IMR-90 (cell line): ENCODE results near the gene ADGRA3. TPM values are rescaled to one million over a fixed set of nuclear protein-coding genes. Genes with fewer than 3 reads are reported as not detected.

Experiments used
- ATAC-seq: fragments of 200-7000 bp; cut with Tn5 transposase; 2 replicates; pipeline ENCODE4 v1.9.1; 2020; ENCODE audit warnings: low read depth, mild to moderate bottlenecking, moderate library complexity
- BruUV-seq: library from RNA; stranded (reverse); fragments of 400-500 nt; replicated peaks from 2 replicates; lab custom pipeline; 2021; lab: Mats Ljungman, UMichigan
- CTCF ChIA-PET: fragments of 300-600 bp; formaldehyde crosslinking; extraction: SDS; loops from one replicate; lab custom pipeline; 2021; ENCODE audit warnings: antibody characterized with exemption; lab: Yijun Ruan, JAX
- POLR2A ChIA-PET: fragments of 300-600 bp; sonication (Branson Sonifier 250); formaldehyde crosslinking; loops from one replicate; lab custom pipeline; 2022; ENCODE audit warnings: antibody characterized with exemption; ENCODE audit not compliant: unreplicated experiment; lab: Charles Lee
- DNase-seq: peaks from one replicate; pipeline ENCODE4 v3.0.0; 2013
- H2AFZ ChIP-seq: replicated peaks from 2 replicates; pipeline ENCODE3; 2013; ENCODE audit warnings: low read length, mild to moderate bottlenecking; ENCODE audit not compliant: poor library complexity
- H2AK5ac ChIP-seq: 2 replicates; pipeline ENCODE4 v1.6.1; 2013; ENCODE audit warnings: low read depth, low read length, inconsistent platforms
- H2AK9ac ChIP-seq: replicated peaks from 2 replicates; pipeline ENCODE3; 2013; ENCODE audit warnings: mild to moderate bottlenecking, low read depth, low read length, moderate library complexity; ENCODE audit not compliant: poor library complexity
- H2BK120ac ChIP-seq: 2 replicates; pipeline ENCODE4 v1.6.1; 2013; ENCODE audit warnings: low read depth, low read length, inconsistent platforms
- H2BK15ac ChIP-seq: 3 replicates; pipeline ENCODE4 v1.6.1; 2013; ENCODE audit warnings: low read depth, low read length, inconsistent platforms
- H2BK20ac ChIP-seq: 2 replicates; pipeline ENCODE4 v1.6.1; 2013; ENCODE audit warnings: low read depth, mild to moderate bottlenecking, inconsistent platforms, low read length, moderate library complexity
- H2BK5ac ChIP-seq: 2 replicates; pipeline ENCODE4 v1.6.1; 2013; ENCODE audit warnings: mild to moderate bottlenecking, low read depth, low read length, inconsistent platforms; ENCODE audit not compliant: poor library complexity, severe bottlenecking
- H3K14ac ChIP-seq: replicated peaks from 2 replicates; pipeline ENCODE4 v1.6.1; 2013; ENCODE audit warnings: low read depth, low read length, inconsistent platforms
- H3K18ac ChIP-seq: 2 replicates; pipeline ENCODE4 v1.6.1; 2013; ENCODE audit warnings: low read depth, low read length, control low read depth
- H3K23ac ChIP-seq: 2 replicates; pipeline ENCODE4 v1.6.1; 2013; ENCODE audit warnings: low read depth, low read length, inconsistent platforms
- H3K27ac ChIP-seq: 2 replicates; pipeline ENCODE4 v1.5.1; 2013; ENCODE audit warnings: mild to moderate bottlenecking, control low read depth, low read length; ENCODE audit not compliant: insufficient read depth
- H3K27me3 ChIP-seq: 2 replicates; pipeline ENCODE4 v1.6.1; 2013; ENCODE audit warnings: low read length; ENCODE audit not compliant: control insufficient read depth, insufficient read depth
- H3K36me3 ChIP-seq: 2 replicates; pipeline ENCODE4 v1.6.1; 2013; ENCODE audit warnings: low read length, mixed read lengths; ENCODE audit not compliant: control insufficient read depth, insufficient read depth
- H3K4ac ChIP-seq: 2 replicates; pipeline ENCODE4 v1.6.1; 2013; ENCODE audit warnings: low read depth, low read length, inconsistent platforms
- H3K4me1 ChIP-seq: 2 replicates; pipeline ENCODE4 v1.6.1; 2013; ENCODE audit warnings: low read length, mixed read lengths; ENCODE audit not compliant: control insufficient read depth, insufficient read depth
- H3K4me2 ChIP-seq: 2 replicates; pipeline ENCODE4 v1.6.1; 2013; ENCODE audit warnings: low read depth, mild to moderate bottlenecking, control low read depth, low read length, moderate library complexity
- H3K4me3 ChIP-seq: 2 replicates; pipeline ENCODE4 v1.5.1; 2013; ENCODE audit warnings: low read depth, mild to moderate bottlenecking, control low read depth, low read length, moderate library complexity; ENCODE audit not compliant: insufficient read depth
- H3K56ac ChIP-seq: 2 replicates; pipeline ENCODE4 v1.6.1; 2013; ENCODE audit warnings: low read length, inconsistent platforms; ENCODE audit not compliant: insufficient read depth; ENCODE audit errors: extremely low read depth
- H3K79me1 ChIP-seq, 2 experiments: 2 replicates each; pipeline ENCODE4 v1.6.1; 2013; ENCODE audit warnings: low read length in 2 of 2, inconsistent platforms in 1 of 2, low read depth in 1 of 2
- H3K9ac ChIP-seq: 2 replicates; pipeline ENCODE4 v1.6.1; 2013; ENCODE audit warnings: low read depth, low read length, control low read depth
- H3K9me1 ChIP-seq: 2 replicates; pipeline ENCODE4 v1.6.1; 2013; ENCODE audit warnings: low read length, inconsistent platforms; ENCODE audit not compliant: insufficient read depth
- H3K9me3 ChIP-seq: 2 replicates; pipeline ENCODE4 v1.6.1; 2013; ENCODE audit warnings: low read length; ENCODE audit not compliant: control insufficient read depth, insufficient read depth
- H4K20me1 ChIP-seq: 2 replicates; pipeline ENCODE4 v1.6.1; 2013; ENCODE audit warnings: low read length, inconsistent platforms; ENCODE audit not compliant: insufficient read depth
- H4K5ac ChIP-seq: 2 replicates; pipeline ENCODE4 v1.6.1; 2013; ENCODE audit warnings: mild to moderate bottlenecking, low read depth, low read length, control low read depth
- H4K8ac ChIP-seq, 2 experiments: 2 replicates each; pipeline ENCODE4 v1.6.1; 2013; ENCODE audit warnings: low read depth in 2 of 2, low read length in 2 of 2, control low read depth in 1 of 2, inconsistent platforms in 1 of 2
- H4K91ac ChIP-seq: 2 replicates; pipeline ENCODE4 v1.6.1; 2013; ENCODE audit warnings: low read depth, low read length, inconsistent platforms; ENCODE audit not compliant: insufficient read depth
- BHLHE40 ChIP-seq: fragments of 150-350 bp; IDR thresholded peaks from 2 replicates; pipeline ENCODE4 v1.6.1; 2016; ENCODE audit warnings: mild to moderate bottlenecking, low read depth, low read length
- CEBPB ChIP-seq: IDR thresholded peaks from 2 replicates; pipeline ENCODE4 v1.6.1; 2012; ENCODE audit warnings: low read depth, low read length, improper control_type of control experiment
- CHD1 ChIP-seq: IDR thresholded peaks from 2 replicates; pipeline ENCODE4 v1.6.1; 2012; ENCODE audit warnings: low read depth, low read length, improper control_type of control experiment
- FOS ChIP-seq: fragments of 150-350 bp; IDR thresholded peaks from 2 replicates; pipeline ENCODE4 v1.6.1; 2016; ENCODE audit warnings: low read depth, low read length
- MAFK ChIP-seq: IDR thresholded peaks from 2 replicates; pipeline ENCODE4 v1.6.1; 2012; ENCODE audit warnings: low read depth, low read length, improper control_type of control experiment
- MAZ ChIP-seq: IDR thresholded peaks from 2 replicates; pipeline ENCODE4 v1.6.1; 2012; ENCODE audit warnings: low read depth, mild to moderate bottlenecking, low read length, improper control_type of control experiment, moderate library complexity, borderline replicate concordance
- MXI1 ChIP-seq: IDR thresholded peaks from 2 replicates; pipeline ENCODE4 v1.6.1; 2012; ENCODE audit warnings: low read depth, mild to moderate bottlenecking, low read length, moderate library complexity, borderline replicate concordance
- NFE2L2 ChIP-seq: fragments of 150-350 bp; IDR thresholded peaks from 2 replicates; pipeline ENCODE4 v1.6.1; 2016; ENCODE audit warnings: low read depth, mild to moderate bottlenecking, low read length
- RAD21 ChIP-seq: IDR thresholded peaks from 2 replicates; pipeline ENCODE4 v1.6.1; 2012; ENCODE audit warnings: low read length, improper control_type of control experiment
- RCOR1 ChIP-seq: IDR thresholded peaks from 2 replicates; pipeline ENCODE4 v1.6.1; 2012; ENCODE audit warnings: mild to moderate bottlenecking, low read length, improper control_type of control experiment; ENCODE audit not compliant: insufficient replicate concordance
- RFX5 ChIP-seq: IDR thresholded peaks from 2 replicates; pipeline ENCODE4 v1.8.0; 2012; ENCODE audit warnings: low read depth, mild to moderate bottlenecking, low read length, moderate library complexity
- SMC3 ChIP-seq: fragments of 150-350 bp; IDR thresholded peaks from 2 replicates; pipeline ENCODE4 v1.6.1; 2016; ENCODE audit warnings: low read depth, mild to moderate bottlenecking, antibody characterized with exemption, low read length, moderate library complexity
- WGBS, 2 experiments: methylation state at CpG; one replicate each; pipeline versions ENCODE4 v1.1.5 to v1.1.7; 2013; ENCODE audit warnings: missing lambda C conversion rate in 2 of 2; ENCODE audit not compliant: insufficient read length in 1 of 2; ENCODE audit errors: extremely low coverage in 2 of 2; 5-methylcytosine and 5-hydroxymethylcytosine counted together
- dilution Hi-C: fragments of 300-500 bp; cut with HindIII; formaldehyde crosslinking; loops from one replicate; pipeline ENCODE4 v1.14.3; 2018; ENCODE audit warnings: low sequenced_read_pairs; ENCODE audit not compliant: unreplicated experiment
- in situ Hi-C: fragments of 300-500 bp; cut with MboI; formaldehyde crosslinking; loops from 3 replicates; pipeline ENCODE4 v1.14.3; 2019; ENCODE audit warnings: low sequenced_read_pairs, inconsistent platforms, mixed read lengths
- intact Hi-C: fragments of 100-400 bp; cut with micrococcal nuclease; formaldehyde crosslinking; loops from 2 replicates; pipeline ENCODE4 v1.10.0; 2022
- polyA plus RNA-seq, 3 experiments: library from polyadenylated mRNA; depleted of rRNA; stranded (reverse); fragments of >200 nt; gene quantifications; 2 replicates each; pipeline ENCODE4 v1.2.3, GENCODE V29; 2012; ENCODE audit warnings: low replicate concordance in 1 of 3
- total RNA-seq: library from RNA; depleted of rRNA; stranded (reverse); fragments of >200 nt; gene quantifications from 2 replicates; pipeline ENCODE4 v1.2.3, GENCODE V29; 2012
- TF ChIP-seq, protein P1 (sequence below): conservative IDR thresholded peaks from 2 replicates; pipeline ENCODE4 v1.5.1; 2012; ENCODE audit warnings: mild to moderate bottlenecking, low read depth, low read length, improper control_type of control experiment
- TF ChIP-seq, protein P2 (sequence below): fragments of 150-350 bp; IDR thresholded peaks from 2 replicates; pipeline ENCODE4 v1.6.1; 2016; ENCODE audit warnings: low read depth, mild to moderate bottlenecking, low read length, moderate library complexity, borderline replicate concordance

The ADGRA3 gene
- total and polyA plus RNA-seq, 2 of the 4 experiments (the other 2 are of a cell fraction) = 20.1 to 28.0 TPM

- no peak overlapping the region for H4K91ac ChIP-seq
- H2BK15ac ChIP-seq = no peak overlapping the region
- no peak overlapping the region for H2AK5ac ChIP-seq
- no peak overlapping the region for H3K4me2 ChIP-seq
- no CpG with 5 or more reads among the region's 1 CpG for WGBS, 2 experiments
- H2BK20ac ChIP-seq = no peak overlapping the region
- dilution Hi-C loops (no loop called here), intact Hi-C loops (no loop called here), in situ Hi-C loops (no loop called here)
- TF ChIP-seq RAD21 (no peak), NFE2L2 (no peak), RFX5 (no peak), CHD1 (no peak), FOS (no peak), BHLHE40 (no peak), MXI1 (no peak), SMC3 (no peak), RCOR1 (no peak), MAFK (no peak), CEBPB (no peak), MAZ (no peak)
- TF ChIP-seq, protein P1, sequence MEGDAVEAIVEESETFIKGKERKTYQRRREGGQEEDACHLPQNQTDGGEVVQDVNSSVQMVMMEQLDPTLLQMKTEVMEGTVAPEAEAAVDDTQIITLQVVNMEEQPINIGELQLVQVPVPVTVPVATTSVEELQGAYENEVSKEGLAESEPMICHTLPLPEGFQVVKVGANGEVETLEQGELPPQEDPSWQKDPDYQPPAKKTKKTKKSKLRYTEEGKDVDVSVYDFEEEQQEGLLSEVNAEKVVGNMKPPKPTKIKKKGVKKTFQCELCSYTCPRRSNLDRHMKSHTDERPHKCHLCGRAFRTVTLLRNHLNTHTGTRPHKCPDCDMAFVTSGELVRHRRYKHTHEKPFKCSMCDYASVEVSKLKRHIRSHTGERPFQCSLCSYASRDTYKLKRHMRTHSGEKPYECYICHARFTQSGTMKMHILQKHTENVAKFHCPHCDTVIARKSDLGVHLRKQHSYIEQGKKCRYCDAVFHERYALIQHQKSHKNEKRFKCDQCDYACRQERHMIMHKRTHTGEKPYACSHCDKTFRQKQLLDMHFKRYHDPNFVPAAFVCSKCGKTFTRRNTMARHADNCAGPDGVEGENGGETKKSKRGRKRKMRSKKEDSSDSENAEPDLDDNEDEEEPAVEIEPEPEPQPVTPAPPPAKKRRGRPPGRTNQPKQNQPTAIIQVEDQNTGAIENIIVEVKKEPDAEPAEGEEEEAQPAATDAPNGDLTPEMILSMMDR = no peak
- TF ChIP-seq, protein P2, sequence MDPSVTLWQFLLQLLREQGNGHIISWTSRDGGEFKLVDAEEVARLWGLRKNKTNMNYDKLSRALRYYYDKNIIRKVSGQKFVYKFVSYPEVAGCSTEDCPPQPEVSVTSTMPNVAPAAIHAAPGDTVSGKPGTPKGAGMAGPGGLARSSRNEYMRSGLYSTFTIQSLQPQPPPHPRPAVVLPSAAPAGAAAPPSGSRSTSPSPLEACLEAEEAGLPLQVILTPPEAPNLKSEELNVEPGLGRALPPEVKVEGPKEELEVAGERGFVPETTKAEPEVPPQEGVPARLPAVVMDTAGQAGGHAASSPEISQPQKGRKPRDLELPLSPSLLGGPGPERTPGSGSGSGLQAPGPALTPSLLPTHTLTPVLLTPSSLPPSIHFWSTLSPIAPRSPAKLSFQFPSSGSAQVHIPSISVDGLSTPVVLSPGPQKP = no peak
- H2BK5ac ChIP-seq = no peak overlapping the region
- H4K5ac ChIP-seq = no peak overlapping the region
- H3K27me3 ChIP-seq = no peaks in the 10 kb centered on the region
- no peaks in the 10 kb centered on the region for H3K9me3 ChIP-seq
- H3K4ac ChIP-seq = no peak overlapping the region
- BruUV-seq = no TSS peak
- H3K23ac ChIP-seq = no peak overlapping the region
- no peak overlapping the region for H3K27ac ChIP-seq
- no peak overlapping the region for H3K9ac ChIP-seq
- H3K36me3 ChIP-seq = no peaks in the 10 kb centered on the region
- no peak overlapping the region for H3K4me3 ChIP-seq
- H2AFZ ChIP-seq = no peak overlapping the region
- no peak for DNase-seq
- H3K4me1 ChIP-seq = peaks cover 11% of the 10 kb centered on the region
- POLR2A ChIA-PET = no interaction called here
- no peak overlapping the region for H2AK9ac ChIP-seq
- no peak overlapping the region for H3K14ac ChIP-seq
- H4K8ac ChIP-seq = no peak overlapping the region
- H4K20me1 ChIP-seq = peaks cover 28% of the 10 kb centered on the region; the same call in 1 of the 2 replicates
- H3K9me1 ChIP-seq = peaks cover 8% of the 10 kb centered on the region; the same call in 1 of the 2 replicates
- ATAC-seq = no peak
- H3K56ac ChIP-seq = no peak overlapping the region
- CTCF ChIA-PET = no interaction called here
- H3K18ac ChIP-seq = no peak overlapping the region
- H2BK120ac ChIP-seq = no peak overlapping the region
- H3K79me1 ChIP-seq = peaks cover 23 to 42% of the 10 kb centered on the region in 2 experiments; a peak in 3 of 4 replicates
Measured at GRCh38 chr4:22488106-22488505, 27.8 kb downstream of the ADGRA3 start.
